Loucy (cell line): ENCODE measurements around the gene ZNF620.

Source experiments
- H2AFZ ChIP-seq: fragments of 200-600 bp; sonication (generic); 2 replicates; pipeline ENCODE4 v1.6.0; 2016; ENCODE audit warnings: antibody characterized with exemption, mild to moderate bottlenecking, low read length, moderate library complexity
- H3F3A ChIP-seq: fragments of 200-600 bp; 2 replicates; pipeline ENCODE4 v1.6.0; 2016; ENCODE audit warnings: antibody characterized with exemption, low read depth, mild to moderate bottlenecking
- H3K27me3 ChIP-seq: fragments of 200-600 bp; sonication (generic); 2 replicates; pipeline ENCODE4 v1.6.1; 2014; ENCODE audit warnings: low read length, mild to moderate bottlenecking; ENCODE audit not compliant: insufficient read depth, poor library complexity, severe bottlenecking
- H3K36me3 ChIP-seq: fragments of 200-600 bp; sonication (generic); 2 replicates; pipeline ENCODE4 v1.6.1; 2016; ENCODE audit warnings: low read length; ENCODE audit not compliant: insufficient read depth
- H3K4me1 ChIP-seq: fragments of 200-600 bp; sonication (generic); 2 replicates; pipeline ENCODE4 v1.5.1; 2014; ENCODE audit warnings: low read length, mild to moderate bottlenecking; ENCODE audit not compliant: insufficient read depth, poor library complexity, severe bottlenecking
- H3K4me2 ChIP-seq: fragments of 200-600 bp; sonication (generic); 2 replicates; pipeline ENCODE4 v1.6.0; 2014; ENCODE audit warnings: antibody characterized with exemption, low read length, low read depth, mild to moderate bottlenecking; ENCODE audit not compliant: poor library complexity, severe bottlenecking
- H3K4me3 ChIP-seq: fragments of 200-600 bp; sonication (generic); 2 replicates; pipeline ENCODE4 v1.5.1; 2014; ENCODE audit warnings: low read length, mild to moderate bottlenecking, mixed read lengths; ENCODE audit not compliant: poor library complexity, severe bottlenecking
- H3K79me2 ChIP-seq: fragments of 200-600 bp; sonication (generic); 2 replicates; pipeline ENCODE4 v1.6.1; 2014; ENCODE audit warnings: low read length; ENCODE audit not compliant: insufficient read depth
- H3K9ac ChIP-seq: fragments of 200-600 bp; sonication (generic); 2 replicates; pipeline ENCODE4 v1.6.0; 2014; ENCODE audit warnings: mild to moderate bottlenecking, low read depth, low read length, moderate library complexity; ENCODE audit not compliant: poor library complexity, severe bottlenecking
- H3K9me2 ChIP-seq: fragments of 200-600 bp; sonication (generic); replicated peaks from 2 replicates; pipeline ENCODE4 v1.6.1; 2016; ENCODE audit warnings: low read depth, low read length, mixed read lengths
- H3K9me3 ChIP-seq: fragments of 200-600 bp; sonication (generic); 2 replicates; pipeline ENCODE4 v1.6.1; 2014; ENCODE audit warnings: mild to moderate bottlenecking, antibody characterized with exemption, low read length, low read depth; ENCODE audit not compliant: insufficient read depth
- H4K20me1 ChIP-seq: fragments of 200-600 bp; sonication (generic); 2 replicates; pipeline ENCODE4 v1.6.0; 2014; ENCODE audit warnings: antibody characterized with exemption, low read length, mild to moderate bottlenecking; ENCODE audit not compliant: insufficient read depth, poor library complexity, severe bottlenecking
- EZH2phosphoT487 ChIP-seq: fragments of 200-600 bp; IDR thresholded peaks from 2 replicates; pipeline ENCODE4 v1.6.1; 2018; ENCODE audit warnings: antibody characterized with exemption, mild to moderate bottlenecking, moderate library complexity, borderline replicate concordance
- TF ChIP-seq, protein P1 (sequence below): fragments of 200-600 bp; sonication (generic); conservative IDR thresholded peaks from 2 replicates; pipeline ENCODE4 v1.5.1; 2014; ENCODE audit warnings: mild to moderate bottlenecking, antibody characterized with exemption, low read length

Gene ZNF620

DNA sequence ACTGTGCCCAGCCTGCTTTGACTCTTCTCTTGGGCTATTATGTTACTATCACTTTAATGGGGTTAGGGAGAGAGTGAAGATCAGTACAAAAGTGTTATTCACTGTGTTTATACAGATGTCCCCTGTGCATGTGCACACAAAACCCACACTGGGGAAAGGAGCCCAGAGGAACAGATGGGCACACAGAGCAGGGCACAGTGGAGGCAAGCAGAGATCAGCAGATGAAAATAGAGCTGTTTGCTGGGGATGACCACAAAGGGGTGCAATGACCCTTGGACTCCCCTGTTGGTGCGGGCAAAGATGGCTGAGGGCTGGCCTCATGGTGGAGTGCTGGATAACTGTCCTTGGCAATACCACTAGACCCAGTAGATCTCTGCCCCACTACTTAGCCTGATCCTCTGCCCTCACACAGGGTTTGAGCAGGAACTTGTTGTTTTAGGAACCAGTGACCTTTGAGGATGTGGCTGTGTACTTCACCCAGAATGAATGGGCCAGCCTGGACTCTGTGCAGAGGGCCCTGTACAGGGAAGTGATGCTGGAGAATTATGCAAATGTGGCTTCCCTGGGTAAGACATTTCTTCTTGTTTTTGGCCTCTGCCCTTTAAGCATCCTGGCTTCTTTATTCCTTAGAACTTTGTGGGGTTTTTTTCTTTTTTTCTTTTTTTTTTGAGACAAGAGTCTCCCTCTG, 5.3 kb downstream of the ZNF620 start:
- no peaks in the 10 kb centered on the region for H4K20me1 ChIP-seq
- H3K36me3 ChIP-seq = peaks cover 15% of the 10 kb centered on the region; the same call in 1 of the 2 replicates
- no peaks in the 10 kb centered on the region for H3K9me2 ChIP-seq
- no peak overlapping the region for H3K4me3 ChIP-seq
- no peaks in the 10 kb centered on the region for H3K27me3 ChIP-seq
- no peak overlapping the region for H2AFZ ChIP-seq
- H3K9ac ChIP-seq = no peak overlapping the region
- no peaks in the 10 kb centered on the region for H3K9me3 ChIP-seq
- H3K79me2 ChIP-seq = peaks cover 7% of the 10 kb centered on the region; the same call in 1 of the 2 replicates
- H3F3A ChIP-seq = no peaks in the 10 kb centered on the region
- H3K4me2 ChIP-seq = no peak overlapping the region
- H3K4me1 ChIP-seq = peaks cover 9% of the 10 kb centered on the region
- TF ChIP-seq, protein P1, sequence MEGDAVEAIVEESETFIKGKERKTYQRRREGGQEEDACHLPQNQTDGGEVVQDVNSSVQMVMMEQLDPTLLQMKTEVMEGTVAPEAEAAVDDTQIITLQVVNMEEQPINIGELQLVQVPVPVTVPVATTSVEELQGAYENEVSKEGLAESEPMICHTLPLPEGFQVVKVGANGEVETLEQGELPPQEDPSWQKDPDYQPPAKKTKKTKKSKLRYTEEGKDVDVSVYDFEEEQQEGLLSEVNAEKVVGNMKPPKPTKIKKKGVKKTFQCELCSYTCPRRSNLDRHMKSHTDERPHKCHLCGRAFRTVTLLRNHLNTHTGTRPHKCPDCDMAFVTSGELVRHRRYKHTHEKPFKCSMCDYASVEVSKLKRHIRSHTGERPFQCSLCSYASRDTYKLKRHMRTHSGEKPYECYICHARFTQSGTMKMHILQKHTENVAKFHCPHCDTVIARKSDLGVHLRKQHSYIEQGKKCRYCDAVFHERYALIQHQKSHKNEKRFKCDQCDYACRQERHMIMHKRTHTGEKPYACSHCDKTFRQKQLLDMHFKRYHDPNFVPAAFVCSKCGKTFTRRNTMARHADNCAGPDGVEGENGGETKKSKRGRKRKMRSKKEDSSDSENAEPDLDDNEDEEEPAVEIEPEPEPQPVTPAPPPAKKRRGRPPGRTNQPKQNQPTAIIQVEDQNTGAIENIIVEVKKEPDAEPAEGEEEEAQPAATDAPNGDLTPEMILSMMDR = no peak
- TF ChIP-seq EZH2phosphoT487 = no peak

DNA sequence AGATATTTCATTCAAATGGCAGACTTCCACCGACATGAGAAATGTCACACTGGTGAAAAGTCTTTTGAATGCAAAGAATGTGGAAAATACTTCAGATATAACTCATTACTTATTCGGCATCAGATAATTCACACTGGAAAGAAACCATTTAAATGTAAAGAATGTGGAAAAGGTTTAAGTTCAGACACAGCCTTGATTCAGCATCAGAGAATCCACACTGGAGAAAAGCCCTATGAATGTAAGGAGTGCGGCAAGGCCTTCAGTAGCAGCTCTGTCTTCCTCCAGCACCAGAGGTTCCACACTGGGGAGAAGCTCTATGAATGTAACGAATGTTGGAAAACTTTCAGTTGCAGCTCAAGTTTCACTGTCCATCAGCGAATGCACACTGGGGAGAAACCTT, 10.4 kb downstream of the ZNF620 start:
- H3K4me1 ChIP-seq = no peaks in the 10 kb centered on the region
- H3K9ac ChIP-seq = no peak overlapping the region
- no peaks in the 10 kb centered on the region for H3K9me3 ChIP-seq
- no peaks in the 10 kb centered on the region for H3K27me3 ChIP-seq
- no peaks in the 10 kb centered on the region for H4K20me1 ChIP-seq
- no peak for TF ChIP-seq EZH2phosphoT487
- TF ChIP-seq, protein P1 = no peak
- H3K4me3 ChIP-seq = no peak overlapping the region
- peaks cover 23% of the 10 kb centered on the region; the same call in 1 of the 2 replicates for H3K36me3 ChIP-seq
- H3F3A ChIP-seq = no peaks in the 10 kb centered on the region
- no peaks in the 10 kb centered on the region for H3K79me2 ChIP-seq
- H3K4me2 ChIP-seq = no peak overlapping the region
- H2AFZ ChIP-seq = no peak overlapping the region
- H3K9me2 ChIP-seq = no peaks in the 10 kb centered on the region

DNA sequence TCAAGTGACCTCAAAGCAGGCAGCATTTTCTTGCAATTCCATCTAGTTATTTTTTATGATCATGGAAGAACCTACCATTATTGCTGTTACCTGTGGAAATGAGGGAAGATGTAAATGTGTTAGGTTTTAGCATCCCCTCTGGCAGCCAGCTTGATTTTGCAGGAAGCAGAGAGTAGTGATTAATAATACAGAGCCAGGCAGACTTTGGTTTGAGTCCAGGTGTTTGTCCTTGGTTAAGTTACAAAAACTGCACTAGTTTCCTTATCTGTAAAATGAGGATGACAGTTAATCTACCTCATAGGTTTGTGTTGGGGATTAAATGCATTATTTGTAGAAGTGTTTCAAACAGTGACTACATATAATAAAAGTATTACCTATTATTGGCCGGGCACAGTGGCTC, 12.2 kb downstream of the ZNF620 start:
- TF ChIP-seq, protein P1 = no peak
- TF ChIP-seq EZH2phosphoT487 = no peak
- Histone ChIP-seq H3K9ac (no peak overlapping the region), H4K20me1 (no peaks in the 10 kb centered on the region), H3K36me3 (peaks cover 14% of the 10 kb centered on the region; the same call in 1 of the 2 replicates), H2AFZ (no peak overlapping the region), H3K4me3 (no peak overlapping the region), H3K4me1 (no peaks in the 10 kb centered on the region), H3K9me2 (no peaks in the 10 kb centered on the region), H3K79me2 (no peaks in the 10 kb centered on the region), H3K4me2 (no peak overlapping the region), H3K27me3 (no peaks in the 10 kb centered on the region), H3K9me3 (no peaks in the 10 kb centered on the region), H3F3A (no peaks in the 10 kb centered on the region)
